Activated naive CD4-positive, alpha-beta T cell treated with anti-CD3 and anti-CD28 coated beads, Interleukin-2, amount 50 U/mL, for 24 hours (primary cell): ENCODE measurements around the gene KRT28.
"Not testable (repeated sequence)": the region's sequence is repeated elsewhere in the genome, so short reads cannot be mapped to it uniquely, and the experiment has no call there.

ENCODE experiments used
- H3K27ac Mint-ChIP-seq: one replicate; pipeline ENCODE4 v1.8.0; 2021; ENCODE audit warnings: mild to moderate bottlenecking, mixed read lengths
- H3K27me3 Mint-ChIP-seq: one replicate; pipeline ENCODE4 v1.8.0; 2021; ENCODE audit warnings: mixed read lengths
- H3K36me3 Mint-ChIP-seq: one replicate; pipeline ENCODE4 v1.8.0; 2021; ENCODE audit warnings: mixed read lengths
- H3K4me1 Mint-ChIP-seq: one replicate; pipeline ENCODE4 v1.8.0; 2021; ENCODE audit warnings: mixed read lengths
- H3K4me3 Mint-ChIP-seq: one replicate; pipeline ENCODE4 v1.8.0; 2021; ENCODE audit warnings: mild to moderate bottlenecking, mixed read lengths
- H3K9me3 Mint-ChIP-seq: one replicate; pipeline ENCODE4 v1.8.0; 2021; ENCODE audit warnings: mixed read lengths

KRT28 gene

GRCh38 chr17:40824015-40824832 is 24.5 kb upstream of the KRT28 start:
- peaks cover 11% of the 10 kb centered on the region for H3K36me3 Mint-ChIP-seq
- H3K27me3 Mint-ChIP-seq: peaks cover 1% of the 10 kb centered on the region
- H3K9me3 Mint-ChIP-seq: peaks cover 8% of the 10 kb centered on the region
- H3K4me3 Mint-ChIP-seq: no peak overlapping the region
- peaks cover 20% of the 10 kb centered on the region for H3K4me1 Mint-ChIP-seq
- H3K27ac Mint-ChIP-seq: no peak overlapping the region

DNA sequence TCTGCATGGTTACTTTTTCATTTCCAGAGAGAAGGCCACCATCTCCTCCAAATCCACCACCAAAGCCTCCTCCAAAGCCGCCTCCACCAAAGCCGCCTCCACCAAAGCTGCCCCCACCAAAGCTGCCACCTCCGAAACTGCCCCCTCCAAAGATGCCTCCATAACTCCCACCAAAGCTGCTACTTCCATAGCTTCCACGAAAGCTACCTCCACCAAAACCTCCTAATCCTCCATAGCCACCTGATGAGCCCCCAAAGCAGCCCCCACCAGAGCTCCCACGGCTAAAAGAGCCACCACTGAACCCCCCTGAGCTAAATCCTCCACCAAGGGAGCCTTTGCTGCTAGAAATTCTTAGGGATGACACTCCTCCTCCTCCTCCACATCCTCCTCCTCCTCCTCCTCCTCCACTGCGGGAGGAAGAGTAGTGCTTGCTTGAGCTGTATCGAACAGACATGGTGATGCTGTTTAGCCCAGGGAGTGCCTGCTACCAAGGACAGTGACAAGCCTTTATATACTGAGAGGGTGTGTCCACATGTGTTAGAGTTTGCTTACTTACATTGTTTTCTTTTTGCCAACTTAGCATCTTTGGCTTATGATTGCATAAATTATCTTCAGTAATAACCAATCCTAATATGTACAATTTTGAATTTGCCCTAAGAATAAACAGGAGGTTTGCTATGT is 22.5 kb upstream of the KRT28 start, which contains the start of gene KRT10:
Gene KRT10, minus strand, starts transcription at position 483 of the 681 bp plus-strand sequence. Its CDS starts 29 bp downstream, at position 454.
- Mint-ChIP-seq H3K27ac (no peak within 1 kb of the TSS), H3K36me3 (peaks cover 17% of the 10 kb centered on the region), H3K4me1 (peaks cover 25% of the 10 kb centered on the region), H3K4me3 (no peak within 1 kb of the TSS), H3K27me3 (peaks cover 1% of the 10 kb centered on the region), H3K9me3 (peaks cover 8% of the 10 kb centered on the region)

DNA sequence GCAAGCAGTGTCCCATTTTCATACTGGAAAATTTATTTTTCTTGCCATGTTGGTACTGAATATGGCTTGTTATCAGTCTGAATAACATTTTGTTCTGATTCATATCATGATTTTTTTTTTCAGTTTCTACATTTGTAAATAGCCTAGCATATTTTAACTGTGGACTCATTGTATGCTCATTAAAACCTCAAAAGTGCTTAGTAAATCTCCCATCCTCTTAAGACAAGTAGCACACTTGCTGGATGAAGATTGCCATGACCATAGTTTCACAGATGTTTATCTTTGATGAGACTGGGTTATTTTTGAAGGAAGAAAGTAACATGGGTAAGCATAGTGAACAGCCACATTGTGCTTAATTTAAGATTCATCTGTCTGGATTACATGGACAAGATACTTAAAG is 21.8 kb upstream of the KRT28 start:
- Mint-ChIP-seq H3K27me3 (peaks cover 1% of the 10 kb centered on the region), H3K4me3 (no peak overlapping the region), H3K27ac (no peak overlapping the region), H3K36me3 (peaks cover 24% of the 10 kb centered on the region), H3K9me3 (peaks cover 8% of the 10 kb centered on the region), H3K4me1 (peaks cover 29% of the 10 kb centered on the region)

GRCh38 chr17:40820228-40820838 is 20.6 kb upstream of the KRT28 start:
- Mint-ChIP-seq H3K27me3 (peaks cover 1% of the 10 kb centered on the region), H3K36me3 (peaks cover 24% of the 10 kb centered on the region), H3K27ac (no peak overlapping the region), H3K9me3 (peaks cover 8% of the 10 kb centered on the region), H3K4me3 (peak overlapping the region; percentile 82), H3K4me1 (peaks cover 29% of the 10 kb centered on the region)

GRCh38 chr17:40819528-40820125 is 19.9 kb upstream of the KRT28 start:
- Mint-ChIP-seq H3K4me3 (peak overlapping the region; percentile 82), H3K9me3 (peaks cover 8% of the 10 kb centered on the region), H3K27ac (peak overlapping the region; percentile 77), H3K4me1 (peaks cover 29% of the 10 kb centered on the region), H3K27me3 (peaks cover 3% of the 10 kb centered on the region), H3K36me3 (peaks cover 25% of the 10 kb centered on the region)

DNA sequence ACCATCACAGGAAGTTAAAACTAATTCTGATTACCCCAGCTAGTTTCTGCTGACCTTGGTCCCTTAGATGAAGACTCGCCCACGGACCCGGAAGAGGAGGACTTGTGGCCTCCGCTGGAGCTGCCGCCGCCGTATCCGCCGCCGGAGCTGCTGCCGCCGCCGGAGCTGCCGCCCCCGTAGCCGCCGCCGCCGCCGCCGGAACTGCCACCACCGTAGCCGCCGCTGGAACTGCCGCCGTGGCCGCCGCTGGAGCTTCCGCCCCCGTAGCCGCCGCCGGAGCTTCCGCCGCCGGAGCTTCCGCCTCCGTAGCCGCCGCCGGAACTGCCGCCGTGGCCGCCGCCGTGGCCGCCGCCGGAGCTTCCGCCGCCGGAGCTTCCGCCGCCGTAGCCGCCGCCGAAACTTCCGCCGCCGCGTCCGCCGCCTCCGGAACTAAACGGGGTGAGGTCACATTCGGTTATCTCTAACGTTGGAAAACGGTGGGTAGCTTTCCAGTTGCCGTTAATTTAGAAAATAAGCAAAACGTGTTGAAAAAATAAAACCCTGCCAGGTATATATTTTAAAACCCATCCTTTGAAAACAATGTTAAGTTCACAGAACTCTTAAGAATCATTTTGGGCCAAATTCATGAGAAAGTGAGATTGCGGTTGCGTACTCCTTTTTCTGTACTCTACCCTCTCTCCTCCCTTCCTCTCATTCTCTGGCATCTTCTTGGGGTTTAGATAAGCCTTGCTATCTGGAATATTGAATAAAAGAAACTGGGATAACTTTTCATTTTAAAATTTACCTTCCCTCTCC is 19.2 kb upstream of the KRT28 start:
- Mint-ChIP-seq H3K4me3 (peak overlapping the region; percentile 98), H3K27ac (peak overlapping the region; percentile 95), H3K27me3 (peaks cover 8% of the 10 kb centered on the region), H3K4me1 (peaks cover 29% of the 10 kb centered on the region), H3K9me3 (peaks cover 8% of the 10 kb centered on the region), H3K36me3 (peaks cover 26% of the 10 kb centered on the region)

DNA sequence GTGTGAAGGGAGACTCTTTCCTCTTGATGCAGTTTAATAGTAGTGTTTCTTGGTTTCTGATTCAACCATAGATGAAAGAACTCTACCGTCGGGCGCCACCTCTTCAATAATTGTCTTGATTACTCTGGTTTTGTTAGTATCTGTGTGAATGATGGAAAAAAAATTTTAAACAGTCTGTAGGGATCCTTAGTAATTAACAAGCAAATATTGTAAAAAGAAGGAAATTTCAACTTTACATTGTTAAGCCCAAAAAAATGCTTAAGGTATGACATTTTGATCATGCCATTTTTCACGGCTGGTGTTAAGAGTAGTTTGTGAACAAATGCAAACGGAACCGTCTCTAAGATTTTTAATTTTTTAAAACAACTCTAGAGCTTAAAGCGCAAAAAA is 18.6 kb upstream of the KRT28 start:
- Mint-ChIP-seq H3K9me3 (peaks cover 8% of the 10 kb centered on the region), H3K36me3 (peaks cover 25% of the 10 kb centered on the region), H3K27me3 (peaks cover 11% of the 10 kb centered on the region), H3K4me1 (peaks cover 26% of the 10 kb centered on the region), H3K27ac (peak overlapping the region; percentile 95), H3K4me3 (peak overlapping the region; percentile 98)

- H3K4me3 Mint-ChIP-seq: peak overlapping the region; percentile 69
- peaks cover 25% of the 10 kb centered on the region for H3K36me3 Mint-ChIP-seq
- H3K27me3 Mint-ChIP-seq: peaks cover 18% of the 10 kb centered on the region
- peaks cover 8% of the 10 kb centered on the region for H3K9me3 Mint-ChIP-seq
- H3K4me1 Mint-ChIP-seq: peaks cover 26% of the 10 kb centered on the region
- no peak overlapping the region for H3K27ac Mint-ChIP-seq
Measured at GRCh38 chr17:40817103-40817682, 17.4 kb upstream of the KRT28 start.

DNA sequence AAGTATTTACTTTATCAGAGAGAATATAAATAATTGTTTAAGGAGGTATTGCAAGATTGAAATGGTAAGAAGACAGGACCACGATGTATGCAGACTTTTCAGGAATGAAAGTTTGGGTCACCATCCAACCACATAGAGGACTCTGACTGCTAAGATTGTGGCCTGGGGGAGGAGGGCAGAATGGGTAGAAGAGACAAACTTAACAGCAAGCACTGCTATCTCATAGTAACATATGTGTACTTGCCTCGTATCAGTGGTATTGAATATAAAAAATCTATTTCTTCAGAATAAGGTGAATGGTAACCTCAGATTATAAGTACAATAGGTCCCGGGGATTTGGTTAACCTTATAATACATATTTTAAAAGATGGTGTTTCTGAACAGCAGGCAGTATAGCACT is 16.8 kb upstream of the KRT28 start:
- H3K9me3 Mint-ChIP-seq: peaks cover 8% of the 10 kb centered on the region
- H3K36me3 Mint-ChIP-seq: peaks cover 23% of the 10 kb centered on the region
- H3K27me3 Mint-ChIP-seq: peaks cover 22% of the 10 kb centered on the region
- H3K27ac Mint-ChIP-seq: no peak overlapping the region
- H3K4me1 Mint-ChIP-seq: peaks cover 26% of the 10 kb centered on the region
- H3K4me3 Mint-ChIP-seq: peak overlapping the region; percentile 69

DNA sequence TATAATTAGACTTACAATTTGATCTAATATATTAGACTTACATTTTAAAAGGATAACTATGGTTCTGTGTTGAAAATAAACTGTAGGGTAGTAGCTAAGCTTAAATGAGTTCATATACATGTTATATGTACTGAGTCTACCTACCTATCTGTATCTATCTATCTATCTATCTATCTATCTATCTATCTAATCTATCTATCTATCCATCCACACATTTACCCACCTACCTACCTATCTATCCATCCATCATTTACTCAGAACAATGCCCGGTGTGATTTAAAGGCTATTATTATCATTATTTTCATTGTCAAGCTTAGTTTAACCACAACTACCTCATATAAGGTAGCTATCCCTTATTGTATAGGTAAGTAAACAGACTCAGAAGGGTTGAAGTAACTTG is 15.6 kb upstream of the KRT28 start:
- H3K4me3 Mint-ChIP-seq: no peak overlapping the region

GRCh38 chr17:40814657-40815056 is 14.9 kb upstream of the KRT28 start:
- H3K27me3 Mint-ChIP-seq: peaks cover 35% of the 10 kb centered on the region
- not testable (repeated sequence) for H3K27ac Mint-ChIP-seq, H3K9me3 Mint-ChIP-seq, H3K4me3 Mint-ChIP-seq
- H3K36me3 Mint-ChIP-seq: peaks cover 21% of the 10 kb centered on the region
- H3K4me1 Mint-ChIP-seq: peaks cover 19% of the 10 kb centered on the region

More for the DNA sequence above, 15.6 kb upstream of the KRT28 start:
- Mint-ChIP-seq H3K27ac (peak overlapping the region; percentile 26), H3K36me3 (peaks cover 23% of the 10 kb centered on the region), H3K9me3 (peaks cover 7% of the 10 kb centered on the region), H3K27me3 (peaks cover 29% of the 10 kb centered on the region), H3K4me1 (peaks cover 26% of the 10 kb centered on the region)

DNA sequence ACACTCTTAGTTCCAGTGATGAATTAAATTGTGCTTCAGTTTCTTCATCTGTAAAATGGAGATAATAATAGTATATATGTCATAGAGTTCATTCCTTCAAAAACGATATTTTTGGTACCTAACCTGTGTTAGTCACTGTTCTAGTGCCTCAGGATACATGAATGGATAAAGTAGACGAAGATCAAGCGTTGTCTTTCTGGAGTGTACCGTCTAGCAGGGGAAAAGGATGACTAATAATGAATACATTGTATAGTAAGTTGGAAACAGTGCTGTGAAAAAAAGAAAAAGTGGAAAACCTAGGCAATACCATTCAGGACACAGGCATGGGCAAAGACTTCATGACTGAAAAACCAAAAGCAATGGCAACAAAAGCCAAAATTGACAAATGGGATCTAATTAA is 14.0 kb upstream of the KRT28 start:
- Mint-ChIP-seq H3K4me1 (peaks cover 14% of the 10 kb centered on the region), H3K27ac (no peak overlapping the region), H3K9me3 (no peaks in the 10 kb centered on the region), H3K36me3 (peaks cover 21% of the 10 kb centered on the region), H3K4me3 (no peak overlapping the region), H3K27me3 (peaks cover 40% of the 10 kb centered on the region)

GRCh38 chr17:40812639-40813038 is 12.9 kb upstream of the KRT28 start:
- peaks cover 15% of the 10 kb centered on the region for H3K36me3 Mint-ChIP-seq
- H3K27me3 Mint-ChIP-seq: peaks cover 47% of the 10 kb centered on the region
- no peak overlapping the region for H3K4me3 Mint-ChIP-seq
- peaks cover 7% of the 10 kb centered on the region for H3K4me1 Mint-ChIP-seq
- no peaks in the 10 kb centered on the region for H3K9me3 Mint-ChIP-seq
- no peak overlapping the region for H3K27ac Mint-ChIP-seq

DNA sequence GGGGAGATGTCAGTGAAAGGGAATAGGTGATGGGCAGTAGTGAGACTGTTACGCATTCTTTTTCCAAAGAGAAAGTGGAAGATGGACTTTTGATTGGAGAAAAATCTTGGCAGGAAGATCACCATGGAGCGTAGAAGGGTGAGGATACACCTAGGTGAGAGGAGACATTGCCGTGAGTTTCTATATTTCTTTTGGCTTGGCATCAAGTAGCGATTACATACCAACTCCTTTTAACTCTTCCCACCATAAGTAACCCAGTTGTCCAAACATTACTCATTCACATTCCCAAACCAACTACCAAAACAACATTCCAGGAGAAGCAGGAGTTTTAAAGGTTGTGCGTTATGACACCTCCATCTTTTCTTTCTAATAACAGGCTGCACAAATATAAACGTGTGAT is 10.7 kb upstream of the KRT28 start:
- H3K4me1 Mint-ChIP-seq: no peaks in the 10 kb centered on the region
- no peak overlapping the region for H3K4me3 Mint-ChIP-seq
- H3K27me3 Mint-ChIP-seq: peaks cover 52% of the 10 kb centered on the region
- no peaks in the 10 kb centered on the region for H3K9me3 Mint-ChIP-seq
- H3K27ac Mint-ChIP-seq: no peak overlapping the region
- H3K36me3 Mint-ChIP-seq: peaks cover 3% of the 10 kb centered on the region
